Cardiac fibroblast (primary cell): ENCODE measurements around the gene CAP1.

Source experiments
- DNase-seq, 2 donors: peaks; one replicate each; pipeline versions ENCODE4 v3.0.0 to v3.0.0-alpha.2; 2010; ENCODE audit warnings: low read depth in 2 of 2
- H3K4me3 ChIP-seq, 2 donors: replicated peaks in 1 of 2; 1 replicate in 1 of 2; 2 replicates in 1 of 2; pipeline ENCODE4 v1.5.1; 2011; ENCODE audit warnings: low read depth in 2 of 2, low read length in 2 of 2, mild to moderate bottlenecking in 2 of 2, moderate library complexity in 1 of 2
- CTCF ChIP-seq: IDR thresholded peaks from one replicate; pipeline ENCODE4 v1.5.1; 2011; ENCODE audit warnings: low read depth, mild to moderate bottlenecking, low read length, inconsistent platforms

Gene CAP1

DNA sequence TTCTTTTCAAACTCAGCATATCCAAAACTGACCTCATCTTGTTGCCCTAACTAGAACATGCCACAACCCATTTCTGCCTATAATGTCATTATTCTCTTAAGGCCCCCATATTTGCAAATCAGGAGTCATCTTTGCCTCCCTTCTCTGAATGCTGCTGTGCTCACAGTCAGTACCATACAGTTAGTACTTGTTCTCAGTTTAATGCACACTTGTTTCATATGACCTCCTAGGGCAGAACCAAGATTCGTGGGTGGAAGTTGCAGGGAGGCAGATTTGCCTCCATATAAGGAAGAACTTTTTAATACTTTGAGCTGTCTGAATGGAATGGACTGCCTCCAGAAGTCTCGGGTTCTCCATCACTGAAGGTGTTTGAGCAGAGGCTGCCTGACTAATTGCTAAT is 9.2 kb downstream of the CAP1 start:
- DNase-seq: peak in 1 of 2 donors; percentile 25
- TF ChIP-seq CTCF: no peak
- no peak overlapping the region for H3K4me3 ChIP-seq

GRCh38 chr1:40050863-40051262 is 10.3 kb downstream of the CAP1 start:
- DNase-seq: no peak
- H3K4me3 ChIP-seq: no peak overlapping the region
- no peak for TF ChIP-seq CTCF

GRCh38 chr1:40053138-40053887 is 12.8 kb downstream of the CAP1 start:
- DNase-seq: no peak
- H3K4me3 ChIP-seq: no peak overlapping the region
- no peak for TF ChIP-seq CTCF

DNA sequence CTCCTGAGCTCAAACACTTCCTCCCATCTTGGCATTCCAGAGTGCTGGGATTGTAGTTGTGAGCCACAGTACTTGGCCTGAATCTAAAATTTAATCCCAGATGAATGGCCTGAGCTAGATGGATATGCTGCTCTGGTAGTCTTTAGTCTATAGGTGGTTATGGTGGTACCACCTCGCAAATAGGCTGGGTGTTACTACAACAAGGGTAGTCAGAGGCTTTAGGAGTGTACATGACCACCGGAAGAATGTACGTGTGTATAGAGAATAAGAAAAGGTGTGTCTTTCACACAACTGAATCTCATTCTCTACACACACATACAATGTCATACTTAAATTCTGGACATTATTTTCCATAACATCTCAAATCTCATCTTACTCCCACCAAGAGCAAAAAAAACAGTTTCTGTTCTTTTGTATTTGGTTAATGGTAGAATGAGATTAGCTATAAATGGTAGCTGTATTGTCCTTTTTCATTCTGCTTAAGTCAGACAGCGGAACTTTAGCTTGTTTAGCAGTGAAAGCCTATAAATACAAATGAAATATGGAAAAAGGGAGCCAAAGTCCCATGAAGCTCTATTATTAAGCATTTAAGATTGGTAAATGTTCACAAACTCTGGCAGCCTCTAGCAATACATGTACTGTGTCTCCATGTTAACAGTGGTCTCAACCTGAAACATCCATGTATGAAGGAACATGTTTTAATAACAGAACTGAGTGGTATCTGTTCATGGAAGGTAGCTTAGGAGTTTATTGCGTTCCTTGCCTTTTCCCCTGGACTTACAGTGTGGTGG is 16.2 kb downstream of the CAP1 start:
- TF ChIP-seq CTCF: no peak
- no peak overlapping the region for H3K4me3 ChIP-seq
- DNase-seq: no peak

DNA sequence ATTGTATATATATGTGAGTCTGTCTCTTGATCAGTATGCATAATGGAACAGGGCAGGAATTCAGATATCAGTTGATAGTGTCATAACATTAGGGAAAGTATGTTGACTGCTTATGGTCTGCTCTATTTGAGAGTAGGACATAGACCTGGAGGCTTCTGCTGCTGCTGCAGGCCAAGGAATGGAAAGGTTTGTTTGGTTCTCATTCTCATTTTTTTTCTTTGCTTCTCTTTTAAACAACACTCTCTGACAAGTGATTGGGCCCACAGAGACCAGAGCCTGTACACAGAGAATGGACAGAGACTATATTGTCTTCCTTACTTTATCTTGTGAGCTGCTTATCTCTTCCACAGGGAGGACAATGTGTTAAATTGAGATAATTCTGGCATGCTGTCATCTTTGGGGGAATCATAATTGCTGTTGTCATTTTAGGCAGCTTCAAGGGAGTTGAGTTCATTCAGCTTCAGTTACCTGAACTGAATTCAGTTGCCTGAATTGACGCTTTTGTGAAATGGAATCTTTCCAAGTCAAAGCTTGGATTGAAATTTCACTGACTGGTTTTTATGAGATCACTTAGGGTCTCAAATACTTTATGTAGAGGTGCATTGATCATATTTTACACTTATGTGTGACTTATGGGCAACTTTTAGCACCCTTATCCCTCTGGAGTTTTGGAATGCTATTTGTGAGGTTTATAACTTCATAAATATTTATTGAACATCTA is 16.9 kb downstream of the CAP1 start:
- no peak for TF ChIP-seq CTCF
- no peak overlapping the region for H3K4me3 ChIP-seq
- no peak for DNase-seq

- DNase-seq: no peak
- no peak for TF ChIP-seq CTCF
- H3K4me3 ChIP-seq: no peak overlapping the region
Observed at GRCh38 chr1:40058097-40058452, 17.5 kb downstream of the CAP1 start.
